Transverse colon (tissue), 4 donors: Measurements from ENCODE around the gene TXNRD3. TPM values are rescaled to one million over a fixed set of nuclear protein-coding genes. Genes with fewer than 3 reads are reported as not detected.

Source experiments
- DNase-seq: peaks from one replicate; pipeline ENCODE4 v3.0.0-alpha.2; 2019
- H3K27ac ChIP-seq, 4 donors: fragments of 200-600 bp; sonication (generic); 2 replicates each; pipeline ENCODE4 v1.5.1; 2016 to 2018; ENCODE audit warnings: inconsistent platforms in 4 of 4
- H3K27me3 ChIP-seq: fragments of 200-600 bp; sonication (generic); 2 replicates; pipeline ENCODE4 v1.5.1; 2017; ENCODE audit warnings: inconsistent platforms
- H3K36me3 ChIP-seq, 4 donors: fragments of 200-600 bp; sonication (generic); 2 replicates each; pipeline ENCODE4 v1.5.1; 2017 to 2019; ENCODE audit warnings: inconsistent platforms in 4 of 4
- H3K4me1 ChIP-seq, 4 donors: fragments of 200-600 bp; sonication (generic); 2 replicates each; pipeline ENCODE4 v1.5.1; 2017 to 2020; ENCODE audit warnings: inconsistent platforms in 4 of 4
- H3K4me3 ChIP-seq, 4 donors: fragments of 200-600 bp; sonication (generic); 1 replicate in 1 of 4; 2 replicates in 3 of 4; pipeline versions ENCODE4 v1.5.1 to v1.6.1; 2017 to 2019; ENCODE audit warnings: inconsistent platforms in 4 of 4
- H3K9me3 ChIP-seq, 2 donors: fragments of 200-600 bp; sonication (generic); 2 replicates each; pipeline ENCODE4 v1.5.1; 2017 to 2019; ENCODE audit warnings: inconsistent platforms in 2 of 2
- CTCF ChIP-seq, 5 experiments: fragments of 200-600 bp in 3 of 5; fragments of 450-650 bp in 2 of 5; sonication (generic) in 3 of 5; IDR thresholded peaks; 1 replicate in 2 of 5; 2 replicates in 3 of 5; pipeline ENCODE4 v1.5.1; 2016 to 2017; ENCODE audit warnings: antibody characterized with exemption in 5 of 5, inconsistent platforms in 3 of 5, mild to moderate bottlenecking in 2 of 5, moderate library complexity in 1 of 5
- EP300 ChIP-seq: sonication (generic); formaldehyde crosslinking; IDR thresholded peaks from one replicate; pipeline ENCODE4 v1.6.1; 2017; ENCODE audit warnings: antibody characterized with exemption, low read depth
- POLR2A ChIP-seq: fragments of 450-650 bp; IDR thresholded peaks from one replicate; pipeline ENCODE4 v1.6.1; 2016; ENCODE audit warnings: antibody characterized with exemption, mild to moderate bottlenecking, moderate library complexity
- POLR2AphosphoS5 ChIP-seq, 3 donors: sonication (generic); formaldehyde crosslinking; IDR thresholded peaks; one replicate each; pipeline ENCODE4 v1.6.1; 2016; ENCODE audit warnings: antibody characterized with exemption in 3 of 3
- WGBS, 2 donors: methylation state at CpG; one replicate each; pipeline ENCODE4 v1.1.5; 2018; ENCODE audit warnings: low coverage in 1 of 2; 5-methylcytosine and 5-hydroxymethylcytosine counted together
- in situ Hi-C, 4 donors: fragments of 200-750 bp; cut with MboI; loops; one replicate each; pipeline versions ENCODE4 v1.15.0 to v1.15.1; 2017; ENCODE audit warnings: low sequenced_read_pairs in 3 of 4, low pct_ligation_motif_present in 1 of 4, low pct_unique_long_range_greater_than_20kb in 1 of 4
- intact Hi-C: fragments of 100-400 bp; cut with DNase I; formaldehyde crosslinking; loops from one replicate; pipeline ENCODE4 v1.15.1; 2023; ENCODE audit warnings: low total_unique reads
- total RNA-seq, 4 donors: library from RNA; depleted of rRNA; stranded (reverse); fragments of >200 nt; gene quantifications; one replicate each; pipeline ENCODE4 v1.1.0, GENCODE V29; 2016

Gene TXNRD3
- total RNA-seq, 4 donors from 2014 or later, result 2.0 to 6.4 (median 3.5) TPM

- no peak for DNase-seq
- H3K4me3 ChIP-seq, result no peak overlapping the region
- in situ Hi-C loops (loop anchor here in 2 of 4 donors (25.0 kb wide), 2 partner anchors 766 to 841 kb away; no protein-coding TSS in a partner anchor), intact Hi-C loops (no loop called here)
- TF ChIP-seq POLR2A (no peak), CTCF (IDR thresholded peaks at IDR 0.05) (no peak)
- no peak overlapping the region for H3K27ac ChIP-seq
- WGBS, 2 donors, result 85 to 93% methylated on average over 2 to 5 of the region's 5 CpGs
- H3K27me3 ChIP-seq, result peaks cover 53% of the 10 kb centered on the region
- no peaks in the 10 kb centered on the region for H3K36me3 ChIP-seq
- H3K4me1 ChIP-seq, result no peaks in the 10 kb centered on the region
- no peaks in the 10 kb centered on the region for H3K9me3 ChIP-seq
These were observed 41.9 kb upstream of the TXNRD3 start for GRCh38 chr3:126696701-126697267.

- H3K27me3 ChIP-seq, result peaks cover 42% of the 10 kb centered on the region
These were observed 39.0 kb upstream of the TXNRD3 start for GRCh38 chr3:126693921-126694320.

GRCh38 chr3:126692858-126693257 is 37.9 kb upstream of the TXNRD3 start:
- intact Hi-C loops, result no loop called here
- 61% methylated on average over 5 of the region's 5 CpGs; no CpG with 5 or more reads in 1 of the 2 donors for WGBS, 2 donors
- H3K36me3 ChIP-seq, result no peaks in the 10 kb centered on the region
- no peaks in the 10 kb centered on the region for H3K9me3 ChIP-seq
- in situ Hi-C loops, result loop anchor here in 2 of 4 donors (25.0 kb wide), 2 partner anchors 769 to 844 kb away; no protein-coding TSS in a partner anchor
- no peak for TF ChIP-seq POLR2A
- no peak for TF ChIP-seq POLR2AphosphoS5 (IDR thresholded peaks at IDR 0.05)
- TF ChIP-seq CTCF (IDR thresholded peaks at IDR 0.05), result no peak
- TF ChIP-seq EP300, result no peak
- no peak overlapping the region for H3K4me3 ChIP-seq
- peaks cover 32% of the 10 kb centered on the region for H3K27me3 ChIP-seq
- H3K27ac ChIP-seq, result no peak overlapping the region
- no peaks in the 10 kb centered on the region for H3K4me1 ChIP-seq
- DNase-seq, result no peak

More at GRCh38 chr3:126693921-126694320, 39.0 kb upstream of the TXNRD3 start:
- 39 to 60% methylated on average over 1 to 3 of the region's 3 CpGs for WGBS, 2 donors
- no peak for DNase-seq
- no peaks in the 10 kb centered on the region for H3K4me1 ChIP-seq
- no peaks in the 10 kb centered on the region for H3K9me3 ChIP-seq
- intact Hi-C loops (no loop called here), in situ Hi-C loops (loop anchor here in 2 of 4 donors (25.0 kb wide), 2 partner anchors 768 to 843 kb away; no protein-coding TSS in a partner anchor)
- no peaks in the 10 kb centered on the region for H3K36me3 ChIP-seq
- no peak overlapping the region for H3K4me3 ChIP-seq
- H3K27ac ChIP-seq, result no peak overlapping the region
- TF ChIP-seq POLR2A (no peak), CTCF (IDR thresholded peaks at IDR 0.05) (no peak), EP300 (no peak), POLR2AphosphoS5 (IDR thresholded peaks at IDR 0.05) (no peak)

- Histone ChIP-seq H3K36me3 (no peaks in the 10 kb centered on the region), H3K4me3 (no peak overlapping the region), H3K27ac (no peak overlapping the region), H3K4me1 (no peaks in the 10 kb centered on the region), H3K9me3 (no peaks in the 10 kb centered on the region), H3K27me3 (peaks cover 30% of the 10 kb centered on the region)
- in situ Hi-C loops, result loop anchor here in 2 of 4 donors (25.0 kb wide), 2 partner anchors 771 to 846 kb away; no protein-coding TSS in a partner anchor
- WGBS, 2 donors, result 86 to 90% methylated on average over 3 to 4 of the region's 4 CpGs
- TF ChIP-seq EP300 (no peak), CTCF (IDR thresholded peaks at IDR 0.05) (no peak), POLR2AphosphoS5 (IDR thresholded peaks at IDR 0.05) (no peak), POLR2A (no peak)
- intact Hi-C loops, result no loop called here
- DNase-seq, result no peak
These were observed 36.8 kb upstream of the TXNRD3 start for GRCh38 chr3:126691765-126692164.
